ENCODE measurements around the gene SLC25A22. TPM values are rescaled to one million over a fixed set of nuclear protein-coding genes. Genes with fewer than 3 reads are reported as not detected.

Gene SLC25A22
- total RNA-seq, 4 donors from 2014 or later: 5.2 to 14.5 (median 6.9) TPM

- ATAC-seq: no peak
- 79 to 88% methylated on average over 1 to 3 of the region's 11 CpGs for WGBS, 2 donors (ENCODE audit: low coverage in 1 of 2)
- TF ChIP-seq EP300 (IDR thresholded peaks at IDR 0.05) (no peak), POLR2A (IDR thresholded peaks at IDR 0.05) (no peak), CTCF (IDR thresholded peaks at IDR 0.05) (no peak), POLR2AphosphoS5 (IDR thresholded peaks at IDR 0.05) (no peak)
- H3K27ac ChIP-seq: no peak overlapping the region
- no peaks in the 10 kb centered on the region for H3K27me3 ChIP-seq
- H3K4me1 ChIP-seq: peaks cover 0 to 35% (median 17%) of the 10 kb centered on the region in 3 donors
- H3K9me3 ChIP-seq: no peaks in the 10 kb centered on the region
- H3K36me3 ChIP-seq: peaks cover 0 to 37% of the 10 kb centered on the region in 2 donors
- no peak overlapping the region for H3K4me3 ChIP-seq
Observed at GRCh38 chr11:815675-816432, 17.8 kb upstream of the SLC25A22 start.

- no peaks in the 10 kb centered on the region for H3K27me3 ChIP-seq
- H3K36me3 ChIP-seq: peaks cover 0 to 37% of the 10 kb centered on the region in 2 donors
- H3K4me1 ChIP-seq: peaks cover 0 to 34% (median 17%) of the 10 kb centered on the region in 3 donors
- no peak overlapping the region for H3K4me3 ChIP-seq
- no peak for ATAC-seq
- TF ChIP-seq EP300 (IDR thresholded peaks at IDR 0.05) (no peak), CTCF (IDR thresholded peaks at IDR 0.05) (no peak), POLR2A (IDR thresholded peaks at IDR 0.05) (no peak), POLR2AphosphoS5 (IDR thresholded peaks at IDR 0.05) (no peak)
- no peak overlapping the region for H3K27ac ChIP-seq
- H3K9me3 ChIP-seq: no peaks in the 10 kb centered on the region
- 79% methylated on average over 2 of the region's 9 CpGs; no CpG with 5 or more reads in 1 of the 2 donors for WGBS, 2 donors (ENCODE audit: low coverage in 1 of 2)
Observed at GRCh38 chr11:813456-814096, 15.5 kb upstream of the SLC25A22 start.

GRCh38 chr11:813072-813455 is 15.0 kb upstream of the SLC25A22 start:
- no peak for ATAC-seq
- H3K27ac ChIP-seq: no peak overlapping the region
- TF ChIP-seq POLR2A (IDR thresholded peaks at IDR 0.05) (no peak), CTCF (IDR thresholded peaks at IDR 0.05) (no peak), POLR2AphosphoS5 (IDR thresholded peaks at IDR 0.05) (no peak), EP300 (IDR thresholded peaks at IDR 0.05) (no peak)
- H3K36me3 ChIP-seq: peaks cover 0 to 37% of the 10 kb centered on the region in 2 donors
- H3K4me3 ChIP-seq: no peak overlapping the region
- WGBS, 2 donors (ENCODE audit: low coverage in 1 of 2): 83% methylated on average over 1 of the region's 6 CpGs
- H3K27me3 ChIP-seq: no peaks in the 10 kb centered on the region
- no peaks in the 10 kb centered on the region for H3K9me3 ChIP-seq
- H3K4me1 ChIP-seq: peaks cover 0 to 35% (median 22%) of the 10 kb centered on the region in 3 donors

- 83% methylated on average over 1 of the region's 3 CpGs; no CpG with 5 or more reads in 1 of the 2 donors for WGBS, 2 donors (ENCODE audit: low coverage in 1 of 2)
- TF ChIP-seq POLR2A (IDR thresholded peaks at IDR 0.05) (no peak), CTCF (IDR thresholded peaks at IDR 0.05) (no peak), POLR2AphosphoS5 (IDR thresholded peaks at IDR 0.05) (no peak), EP300 (IDR thresholded peaks at IDR 0.05) (no peak)
Observed at GRCh38 chr11:812390-812789, 14.3 kb upstream of the SLC25A22 start.

More at GRCh38 chr11:812390-812789, 14.3 kb upstream of the SLC25A22 start:
- H3K9me3 ChIP-seq: no peaks in the 10 kb centered on the region
- peaks cover 0 to 37% of the 10 kb centered on the region in 2 donors for H3K36me3 ChIP-seq
- H3K4me1 ChIP-seq: peaks cover 0 to 42% (median 23%) of the 10 kb centered on the region in 3 donors
- H3K27ac ChIP-seq: no peak overlapping the region
- ATAC-seq: no peak
- H3K27me3 ChIP-seq: no peaks in the 10 kb centered on the region
- no peak overlapping the region for H3K4me3 ChIP-seq
